ENCODE results near the gene SRPRB.

SRPRB gene

DNA sequence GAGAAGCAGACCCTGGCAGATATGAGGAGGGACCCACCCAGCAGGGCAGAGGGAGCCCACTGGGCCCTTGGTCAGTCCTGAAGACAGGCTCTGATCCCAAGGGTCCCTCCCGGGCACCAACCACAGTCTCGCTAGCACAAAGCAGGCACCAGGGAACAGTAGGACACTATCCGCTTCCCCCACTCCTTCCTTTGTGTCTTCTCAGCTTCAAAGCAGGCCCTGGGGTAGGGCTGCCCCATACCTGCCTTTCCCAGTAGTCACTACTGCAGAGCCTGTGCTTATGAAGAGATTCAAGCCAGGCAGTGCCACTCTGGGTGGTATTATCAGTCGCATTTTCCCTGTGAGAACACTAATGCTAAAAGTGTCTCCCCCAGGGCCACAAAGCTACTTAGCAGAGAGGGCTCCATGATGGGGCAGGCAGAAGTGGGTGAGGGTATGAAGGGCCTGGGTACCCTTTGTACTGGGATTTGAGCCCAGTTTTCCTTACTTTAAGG is 32.7 kb downstream of the SRPRB start:
- DNase-seq: peak in 1 of 10 donors; percentile 58

DNA sequence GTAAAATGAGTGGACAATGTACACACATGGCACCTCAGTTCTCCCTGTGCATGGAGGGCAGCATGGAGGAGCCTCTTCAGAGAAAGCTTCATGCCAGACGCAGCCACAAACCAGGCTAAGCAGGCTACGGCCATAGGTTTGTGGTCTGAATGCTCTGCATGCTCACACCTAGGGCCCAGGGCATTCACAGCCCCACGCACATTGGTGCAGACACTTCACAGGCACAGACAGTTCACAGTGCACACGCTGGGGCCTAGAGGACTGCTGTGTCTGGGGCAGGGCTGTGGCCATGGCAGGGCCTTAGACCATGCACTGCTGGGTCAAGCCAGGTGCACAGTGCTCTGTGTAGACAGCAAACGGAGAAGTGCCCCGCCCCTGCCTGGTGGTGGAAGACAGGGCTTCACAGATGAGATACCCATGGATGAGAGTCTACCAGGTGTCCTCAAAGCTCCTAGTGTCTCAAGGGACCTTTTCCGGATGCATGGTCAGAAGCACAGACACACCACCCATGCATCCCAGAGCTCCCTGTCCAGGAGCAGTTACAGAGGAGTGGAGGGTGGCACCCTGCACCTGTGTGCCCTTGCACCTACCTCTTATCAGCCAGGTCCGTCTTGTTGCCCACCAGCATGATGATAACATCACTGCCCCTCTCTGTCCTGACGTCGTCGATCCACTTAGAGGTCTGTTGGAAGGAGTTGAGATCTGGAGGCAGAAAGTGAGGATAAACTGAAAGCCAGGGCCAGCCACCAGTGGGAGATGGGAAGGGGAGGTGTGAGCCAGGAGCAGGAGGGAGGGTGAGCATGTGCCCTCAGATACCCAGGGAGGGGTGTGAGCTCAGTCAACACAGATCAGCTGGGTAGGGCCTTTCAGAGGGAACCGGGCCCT is 33.5 kb downstream of the SRPRB start:
- DNase-seq: peak in 1 of 10 donors; percentile 83
- intact Hi-C loops (cut with DNase I): no loop called here

More for the DNA sequence above, 32.7 kb downstream of the SRPRB start:
- intact Hi-C loops (cut with DNase I): no loop called here

DNA sequence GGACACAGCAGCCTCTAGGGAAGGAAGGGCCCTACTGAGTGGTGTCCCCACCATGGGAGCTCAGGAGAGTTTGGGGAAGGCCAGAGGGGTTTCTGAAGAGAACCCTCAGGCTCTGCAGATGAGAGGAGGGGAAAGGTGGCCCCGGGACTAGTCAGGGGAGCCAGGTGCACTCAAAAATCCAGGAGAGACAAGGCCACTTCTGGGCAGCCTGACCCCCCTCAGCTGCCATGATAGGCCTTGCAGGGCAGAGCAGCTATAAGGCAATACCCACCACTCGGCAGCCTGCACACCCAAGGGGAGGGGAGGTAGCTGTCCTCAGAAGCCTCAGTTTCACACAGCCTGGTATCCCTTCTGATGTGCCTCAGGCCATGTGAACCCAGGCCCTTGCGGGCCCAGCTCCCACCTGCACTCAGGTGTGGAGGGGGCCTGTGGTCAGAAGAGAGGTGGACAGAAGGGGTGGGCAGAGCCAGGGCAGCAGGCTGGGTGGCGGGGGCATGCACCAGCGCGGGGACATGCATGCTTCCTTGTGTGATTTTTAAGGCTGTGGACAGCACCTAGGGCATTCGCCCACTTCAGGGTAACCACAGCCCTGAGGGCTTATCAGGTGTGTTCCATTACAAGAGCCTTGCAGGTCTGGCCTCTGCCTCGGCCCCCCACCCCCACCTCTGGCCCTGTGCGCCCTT is 34.6 kb downstream of the SRPRB start:
- peak in 1 of 10 donors; percentile 32 for DNase-seq
- intact Hi-C loops (cut with DNase I): no loop called here

DNA sequence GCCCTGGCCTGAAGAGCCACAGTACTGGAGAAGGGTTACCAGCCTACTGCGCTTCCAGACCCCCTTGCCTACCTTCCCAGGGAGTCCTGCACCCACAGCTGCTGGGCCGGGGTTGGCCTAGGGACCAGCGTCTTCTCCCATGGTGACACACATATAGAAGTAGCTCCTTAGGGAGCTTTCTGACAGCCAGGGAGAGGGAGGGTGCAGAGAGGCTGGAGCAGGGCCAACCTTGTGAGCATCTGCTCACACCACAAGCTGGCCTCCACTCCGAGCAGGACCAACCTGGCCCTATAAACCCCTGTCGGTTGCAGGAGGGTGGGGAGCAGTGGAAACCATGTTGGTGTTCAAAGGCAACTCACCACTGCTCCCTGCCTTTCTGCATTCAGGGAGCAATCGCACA is 35.2 kb downstream of the SRPRB start:
- intact Hi-C loops (cut with DNase I): no loop called here
- peak in 1 of 10 donors; percentile 66 for DNase-seq

DNA sequence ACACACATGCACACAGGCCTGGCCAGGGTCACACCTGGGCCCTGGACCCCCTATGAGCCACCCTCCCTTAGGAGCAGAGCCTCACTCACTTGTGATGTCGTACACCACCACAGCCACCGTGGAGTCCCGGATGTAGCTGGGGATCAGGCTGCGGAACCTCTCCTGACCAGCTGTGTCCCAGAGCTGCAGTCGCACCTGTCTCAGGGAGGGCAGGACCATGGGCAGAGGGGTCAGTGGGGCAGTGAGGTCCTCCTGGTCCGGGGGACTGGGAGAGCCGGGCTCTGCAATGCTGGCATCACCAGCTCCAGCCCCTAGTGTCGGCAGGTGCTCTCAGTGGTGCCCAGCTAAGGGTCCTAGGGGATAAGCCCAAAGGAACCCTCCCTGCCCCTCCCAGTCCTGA is 35.6 kb downstream of the SRPRB start:
- DNase-seq: peak in 1 of 10 donors; percentile 70
- intact Hi-C loops (cut with DNase I): no loop called here

DNA sequence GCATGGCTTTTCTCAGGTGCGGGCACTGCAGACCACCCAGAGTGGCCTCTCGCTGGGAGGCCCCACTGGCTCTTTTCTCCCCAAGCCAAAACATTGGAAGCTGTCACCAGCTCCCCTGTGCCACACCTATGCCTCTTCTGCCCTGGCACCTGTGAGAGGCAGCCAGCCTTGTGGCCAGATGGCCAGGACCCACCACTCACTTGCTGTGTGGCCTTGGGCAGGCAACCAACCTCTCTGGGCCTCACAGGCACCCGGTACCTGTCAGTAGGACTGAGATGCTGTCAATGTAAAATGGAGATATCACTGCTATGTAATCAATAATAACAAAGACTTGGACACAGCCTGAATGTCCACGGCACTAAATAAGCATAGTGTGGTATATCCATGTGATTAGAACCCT is 36.5 kb downstream of the SRPRB start:
- no peak for DNase-seq
- intact Hi-C loops (cut with DNase I): no loop called here

DNA sequence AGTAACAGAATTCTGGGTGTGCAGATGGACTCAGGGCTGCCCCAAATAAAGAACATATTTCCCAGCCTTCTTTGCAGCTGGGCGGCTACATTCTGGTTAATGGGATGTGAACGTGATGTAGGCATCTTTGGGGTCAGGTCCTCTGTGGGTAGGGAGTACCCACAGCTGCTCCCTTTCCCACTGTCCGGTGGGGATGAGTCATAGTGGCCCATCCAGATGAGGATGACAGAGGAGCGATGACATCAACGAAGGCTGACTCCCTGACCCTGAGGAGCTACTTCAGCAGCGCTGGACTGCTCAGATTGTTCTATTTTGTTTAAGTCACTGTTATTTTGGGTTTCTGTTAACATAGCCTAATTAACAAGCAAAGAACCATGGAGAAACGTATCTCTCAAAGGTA is 38.0 kb downstream of the SRPRB start:
- DNase-seq: no peak
- intact Hi-C loops (cut with DNase I): no loop called here

DNA sequence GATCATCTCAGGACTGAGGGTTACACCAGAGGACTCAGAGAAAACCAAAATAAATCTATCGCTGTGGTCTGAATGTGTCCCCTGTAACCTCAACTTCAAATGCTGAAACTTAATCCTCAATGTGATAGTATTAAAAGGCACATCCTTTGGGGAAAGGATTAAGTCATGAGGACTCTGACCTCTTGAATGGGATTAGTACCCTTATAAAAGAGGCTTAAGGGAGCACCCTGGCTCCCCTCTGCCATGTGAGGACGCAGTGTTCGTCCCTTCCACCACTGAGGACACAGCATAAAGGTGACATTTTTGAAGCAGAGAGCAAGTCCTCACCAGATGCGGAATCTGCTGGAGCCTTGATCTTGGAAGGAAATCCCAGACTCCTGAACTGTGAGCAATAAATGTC is 39.5 kb downstream of the SRPRB start:
- intact Hi-C loops (cut with DNase I): no loop called here
- no peak for DNase-seq

DNA sequence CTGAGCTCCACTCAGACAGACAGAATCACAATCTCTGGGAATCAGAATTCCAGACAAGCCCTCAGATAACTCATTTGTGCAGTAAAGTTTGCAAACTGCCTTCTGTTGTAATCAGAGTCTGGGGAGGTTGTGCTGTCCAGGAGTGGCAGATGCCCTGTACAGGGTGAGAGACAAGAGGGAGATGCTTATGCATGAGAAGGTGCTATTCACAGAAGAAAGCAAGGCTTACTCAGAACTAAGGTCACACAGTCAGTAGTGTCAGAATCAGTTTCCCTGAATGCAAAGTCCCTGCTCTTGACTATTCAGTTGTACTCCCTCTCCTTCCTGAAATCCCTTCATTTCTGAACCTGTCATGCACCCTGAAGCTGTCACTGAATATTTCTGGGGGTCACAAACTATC is 43.7 kb downstream of the SRPRB start:
- intact Hi-C loops (cut with DNase I): no loop called here
- DNase-seq: no peak

DNA sequence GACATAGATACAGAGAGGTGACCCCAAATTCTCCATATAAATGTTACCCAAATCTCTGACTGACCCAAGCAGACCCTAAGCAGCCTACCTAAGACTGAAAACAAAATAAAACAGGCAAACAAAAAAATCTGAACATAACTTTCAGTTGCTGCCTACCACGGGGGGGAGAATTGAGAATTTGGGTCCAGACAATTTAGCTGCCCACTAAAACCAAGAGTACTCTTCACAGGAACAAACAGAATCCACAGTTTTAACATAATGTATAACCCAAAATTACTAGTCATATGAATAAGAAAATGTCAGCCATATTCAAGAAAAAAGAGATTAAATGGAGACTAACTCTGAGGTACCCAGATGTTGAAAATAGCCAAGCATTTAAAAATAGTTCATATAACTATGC is 44.4 kb downstream of the SRPRB start:
- no peak for DNase-seq

DNA sequence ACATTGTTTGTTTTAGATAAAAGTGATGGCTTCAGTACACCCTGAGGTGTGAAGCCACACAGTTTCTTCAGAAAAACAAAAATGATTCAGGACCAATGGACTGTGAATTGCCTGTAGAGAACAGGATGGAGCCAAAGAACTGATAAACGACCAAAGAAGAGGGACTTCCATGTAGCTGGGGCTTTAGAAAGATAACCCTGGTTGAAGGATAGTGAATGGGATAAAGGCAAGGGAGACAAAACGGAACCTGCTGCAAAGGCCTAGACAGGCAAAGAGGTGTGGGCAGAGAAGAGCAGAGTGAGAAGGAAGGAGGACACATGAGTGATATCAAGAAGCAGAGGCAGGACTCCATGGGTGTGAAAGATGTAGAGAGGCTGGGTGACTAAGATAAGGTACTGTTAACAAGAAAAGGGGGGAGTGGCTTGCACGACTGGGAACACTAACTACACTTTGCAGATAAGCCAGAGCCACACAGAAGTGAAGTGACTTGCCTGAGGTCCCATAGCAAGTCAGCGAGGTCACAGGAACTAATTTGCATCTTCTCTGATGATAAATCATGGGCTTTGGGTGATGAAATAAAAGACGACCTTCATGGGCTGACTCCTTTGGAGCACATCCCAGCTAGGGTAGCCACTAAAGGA is 45.8 kb downstream of the SRPRB start:
- intact Hi-C loops (cut with DNase I): no loop called here
- no peak for DNase-seq

More for the DNA sequence above, 44.4 kb downstream of the SRPRB start:
- intact Hi-C loops (cut with DNase I): no loop called here

DNA sequence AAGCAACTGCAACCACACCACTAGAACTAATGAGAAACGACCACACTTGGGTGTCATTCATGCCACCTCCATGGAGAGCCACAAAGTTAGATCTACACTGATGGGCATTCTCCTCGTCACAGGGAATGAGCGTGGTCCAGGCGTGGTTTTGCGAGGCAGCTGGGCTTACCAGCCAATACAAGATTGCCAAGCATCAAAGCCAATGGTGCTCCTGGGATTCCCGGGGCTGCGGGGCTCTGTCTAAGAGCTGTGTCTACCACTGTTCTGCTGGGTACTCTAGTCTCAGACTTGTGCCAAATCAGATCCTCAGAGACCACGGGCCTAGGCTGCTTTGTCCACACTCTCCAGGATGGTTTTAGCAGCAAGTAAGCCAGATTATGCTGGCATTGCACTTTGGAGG is 46.3 kb downstream of the SRPRB start:
- DNase-seq: peak in 1 of 10 donors; percentile 40
- intact Hi-C loops (cut with DNase I): no loop called here

DNA sequence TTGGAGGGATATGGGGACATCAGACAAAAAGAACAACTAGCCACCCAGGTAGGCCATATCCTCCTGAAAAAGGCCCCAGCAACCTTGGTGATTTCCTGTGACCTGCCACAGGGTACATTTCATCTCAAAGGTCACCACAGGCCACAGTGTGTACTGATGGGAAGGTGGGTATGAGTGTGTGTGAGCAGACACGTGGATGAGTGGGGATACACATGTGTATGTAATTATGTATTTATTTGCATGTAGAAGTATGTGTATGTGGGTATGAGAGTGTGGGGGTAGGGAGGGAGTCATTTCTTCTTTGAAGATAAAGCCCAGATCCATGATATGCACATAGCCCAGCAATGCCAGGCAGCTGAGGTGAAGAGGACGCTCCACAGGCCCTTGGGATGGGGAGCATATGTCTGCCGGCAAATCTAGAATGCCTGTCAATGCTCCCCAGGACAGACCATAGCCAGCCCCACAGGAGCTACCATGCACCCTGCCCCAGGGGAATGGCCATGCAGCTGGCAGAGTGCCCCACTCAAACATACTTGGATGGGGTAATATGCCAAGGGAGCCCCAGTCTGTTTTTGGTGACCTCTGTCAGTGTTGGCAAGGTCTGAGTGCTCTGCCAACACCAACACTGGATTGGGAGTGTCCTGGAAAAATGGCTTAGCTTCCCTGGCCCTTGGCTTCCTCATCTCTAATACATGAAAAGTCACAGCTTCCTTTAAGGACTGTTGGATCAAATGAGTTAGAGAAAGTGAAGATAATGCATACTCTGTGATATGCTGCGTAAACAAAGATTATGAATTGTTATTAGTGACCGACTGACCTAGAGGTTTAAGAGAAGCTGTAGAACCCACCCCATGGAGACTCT is 47.7 kb downstream of the SRPRB start:
- intact Hi-C loops (cut with DNase I): no loop called here
- peak in 1 of 10 donors; percentile 49 for DNase-seq

DNA sequence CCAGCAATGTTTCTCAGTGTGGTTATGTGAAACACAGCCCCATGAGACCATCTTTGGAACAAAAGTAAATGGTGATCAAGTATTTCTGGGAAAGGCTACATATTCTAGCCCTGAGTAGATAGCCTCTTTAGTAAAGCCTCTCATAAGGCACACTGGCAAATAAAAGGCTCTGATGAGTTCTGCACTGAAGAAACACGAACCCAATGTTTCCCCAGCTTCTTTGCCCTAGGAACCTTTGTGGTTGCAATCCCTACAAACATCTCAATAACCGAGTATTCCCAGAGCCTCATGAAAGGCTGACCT is 48.3 kb downstream of the SRPRB start:
- no peak for DNase-seq
- intact Hi-C loops (cut with DNase I): no loop called here

DNA sequence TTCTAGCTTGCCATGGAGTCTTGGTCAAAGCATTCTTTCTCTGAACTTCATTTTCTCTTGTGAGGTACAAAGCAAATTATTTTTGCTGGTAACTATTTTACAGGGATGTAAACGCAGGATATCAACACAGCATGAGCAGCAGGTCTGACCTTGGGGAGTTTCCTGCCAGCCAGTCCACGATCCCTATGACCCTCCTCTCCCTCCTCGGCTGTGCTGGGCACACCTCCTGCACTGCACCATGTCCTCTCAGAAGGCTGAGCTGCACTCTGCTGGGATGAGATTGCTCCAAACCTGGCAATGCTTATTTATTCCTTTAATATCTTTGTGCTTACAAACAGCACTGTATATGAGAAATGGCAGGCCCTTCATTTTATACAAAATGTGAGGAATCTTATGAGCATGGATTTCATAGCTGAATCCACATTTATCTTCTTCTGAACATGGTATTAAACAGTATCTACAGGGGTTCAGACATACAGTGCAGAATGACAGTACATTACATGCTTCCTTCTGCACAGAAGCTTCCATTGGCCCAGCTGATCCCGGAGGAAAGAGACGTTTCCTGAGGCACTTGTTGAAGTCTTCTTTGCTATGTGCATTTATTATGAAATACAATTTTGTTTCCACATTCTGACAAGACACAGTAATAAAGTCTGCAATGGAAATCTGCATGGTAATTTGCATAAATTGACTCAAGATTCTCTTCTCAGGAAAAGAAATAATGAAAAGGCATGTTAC is 48.8 kb downstream of the SRPRB start:
- intact Hi-C loops (cut with DNase I): no loop called here
- peak in 1 of 10 donors; percentile 20 for DNase-seq

DNA sequence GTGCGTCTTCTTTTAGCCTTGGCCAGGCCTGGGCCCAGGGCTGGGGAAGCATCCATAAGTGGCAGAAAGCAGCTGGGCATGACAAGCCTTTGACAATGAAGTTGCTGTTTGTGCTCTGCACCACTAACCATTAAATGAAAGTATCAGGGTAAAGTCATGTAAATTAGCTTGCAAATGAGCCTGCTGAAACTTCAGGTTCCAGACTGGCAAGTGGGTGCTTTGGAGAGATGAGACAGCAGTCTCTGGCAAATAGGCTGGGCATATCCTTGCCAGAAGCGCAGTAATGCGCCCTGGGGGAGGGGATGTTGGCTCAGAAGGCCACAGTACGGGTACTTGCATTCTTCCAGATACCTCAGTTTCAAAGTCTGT is 49.4 kb downstream of the SRPRB start:
- DNase-seq: peak in 7 of 10 donors; percentile 31 to 93 (median 48)
- intact Hi-C loops (cut with DNase I): no loop called here

DNA sequence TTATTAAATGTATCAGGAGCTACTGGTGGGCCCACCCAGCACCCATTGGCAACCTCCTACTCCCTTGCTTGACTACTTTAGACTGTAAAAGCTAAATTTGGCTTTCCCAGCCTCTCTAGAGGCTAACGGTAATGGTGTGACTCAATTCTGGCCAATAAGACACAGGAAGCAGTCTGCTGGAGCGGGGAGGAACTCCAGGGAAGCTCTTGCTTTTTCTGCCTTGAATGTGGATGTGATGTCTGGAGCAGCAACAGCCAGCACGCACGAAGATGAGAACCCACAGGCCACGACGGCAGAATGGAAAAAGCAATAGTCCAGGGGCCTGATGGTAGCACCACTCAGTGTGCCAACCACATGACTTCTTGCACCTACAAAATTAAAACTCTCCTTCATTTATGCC is 50.2 kb downstream of the SRPRB start:
- DNase-seq: peak in 1 of 10 donors; percentile 6
- intact Hi-C loops (cut with DNase I): no loop called here

DNA sequence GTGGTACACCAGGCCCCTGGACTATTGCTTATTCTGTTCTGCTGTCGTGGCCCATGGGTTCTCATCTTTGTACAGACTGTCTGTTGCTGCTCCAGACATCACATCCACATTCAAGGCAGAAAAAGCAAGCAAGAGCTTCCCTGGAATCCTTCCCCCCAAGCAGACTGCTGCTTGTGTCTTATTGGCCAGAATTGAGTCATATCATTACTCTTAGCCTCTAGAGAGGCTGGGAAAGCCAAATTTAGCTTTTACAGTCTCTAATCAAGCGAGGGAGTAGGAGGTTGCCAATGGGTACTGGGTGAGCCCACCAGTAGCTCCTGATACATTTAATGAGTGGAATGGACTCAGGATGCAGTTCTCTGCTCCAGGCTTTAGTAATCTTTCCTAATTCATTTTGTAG is 50.7 kb downstream of the SRPRB start:
- intact Hi-C loops (cut with DNase I): no loop called here
- no peak for DNase-seq

DNA sequence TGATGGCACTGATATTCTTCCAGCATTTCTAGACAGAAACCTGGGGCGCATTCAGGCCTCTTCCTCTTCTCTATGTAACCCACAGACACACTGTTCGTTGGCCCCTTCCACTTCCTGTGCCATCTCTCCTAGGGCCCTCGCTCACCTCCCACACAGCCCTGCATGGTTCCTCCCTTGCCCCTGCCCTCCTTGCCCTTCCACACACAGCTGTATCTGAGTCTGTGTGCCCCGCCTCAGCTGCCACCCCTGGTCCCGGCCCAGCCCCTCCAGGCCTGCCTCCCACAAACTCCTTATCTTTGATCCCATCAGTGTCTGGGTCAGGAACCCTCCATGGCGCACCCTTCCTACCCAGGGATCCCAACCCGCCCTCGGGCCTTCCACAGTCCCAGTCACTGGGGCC is 52.2 kb downstream of the SRPRB start:
- intact Hi-C loops (cut with DNase I): no loop called here
- peak in 1 of 10 donors; percentile 53 for DNase-seq
